Measurements from ENCODE around the gene BLVRB. TPM values are rescaled to one million over a fixed set of nuclear protein-coding genes. Genes with fewer than 3 reads are reported as not detected.
"Not testable (repeated sequence)": the region's sequence is repeated elsewhere in the genome, so short reads cannot be mapped to it uniquely, and the experiment has no call there.

BLVRB gene
- total RNA-seq, 2 donors from 2014 or later: 77.4 to 79.6 TPM

DNA sequence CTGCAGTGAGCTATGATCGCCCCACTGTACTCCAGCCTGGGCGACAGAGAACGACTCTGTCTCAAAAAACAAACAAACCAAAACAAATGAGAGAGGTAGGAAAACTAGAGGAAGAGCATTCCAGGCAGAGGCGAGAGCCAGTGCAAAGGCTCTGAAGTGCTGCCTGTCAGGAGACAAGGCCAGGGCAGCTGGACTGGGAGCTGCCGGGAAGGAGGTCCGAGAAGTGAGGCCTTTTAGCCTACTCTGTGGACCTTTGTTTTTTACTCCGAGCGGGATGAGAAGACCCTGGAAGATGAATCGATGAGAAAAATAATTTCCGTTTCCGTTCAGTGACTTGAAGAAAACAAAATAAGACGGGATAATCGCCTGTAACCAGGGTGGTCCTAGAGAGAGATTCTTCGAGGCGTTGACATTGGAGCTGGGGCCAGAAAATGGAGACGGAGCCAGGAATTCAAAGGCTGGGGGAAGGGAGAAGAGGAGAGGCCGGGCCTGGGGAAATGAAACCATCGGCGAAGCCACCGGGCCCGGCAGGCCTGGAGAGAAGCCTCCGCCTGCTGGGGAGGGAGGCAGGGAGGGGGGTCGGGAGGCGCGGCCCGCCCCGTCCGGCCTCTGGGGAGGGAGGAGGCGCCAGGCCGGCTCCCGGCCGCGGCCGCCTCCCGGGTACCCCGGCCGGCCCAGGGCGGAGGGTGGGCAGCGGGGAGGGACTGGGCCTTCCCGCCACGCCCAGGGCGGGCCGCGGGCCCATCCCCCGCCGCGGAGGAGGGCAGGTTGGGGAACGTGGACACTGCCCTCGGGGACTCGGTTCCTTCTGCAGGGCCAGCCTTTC lies 31.9 kb downstream of the BLVRB start:
- intact Hi-C loops (cut with DNase I, micrococcal nuclease): no loop called here
- DNase-seq: peak; percentile 88 to 93
- ATAC-seq: peak; percentile 96

GRCh38 chr19:40432760-40433159 lies 32.8 kb downstream of the BLVRB start:
- ATAC-seq; intact Hi-C loops (cut with DNase I, micrococcal nuclease); DNase-seq: not testable (repeated sequence)

DNA sequence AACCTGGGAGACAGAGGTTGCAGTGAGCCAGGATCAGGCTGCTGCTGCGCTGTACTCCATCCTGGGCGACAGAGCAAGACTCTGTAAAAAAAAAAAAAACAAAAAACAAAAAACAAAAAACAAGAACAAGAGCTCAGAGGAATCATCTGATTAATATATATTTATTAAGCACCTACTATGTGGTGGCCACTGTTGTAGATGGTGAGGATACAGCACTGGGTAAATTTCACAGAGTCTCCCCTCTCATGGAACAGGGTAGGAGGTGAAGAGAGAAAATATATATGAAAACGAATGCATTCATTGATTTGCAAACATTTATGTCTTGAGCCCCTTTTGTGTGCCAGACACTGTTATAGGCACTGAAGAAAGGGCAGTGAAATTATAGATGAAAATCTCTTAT lies 33.8 kb downstream of the BLVRB start:
- ATAC-seq (no peak), DNase-seq (no peak)
- intact Hi-C loops (cut with DNase I, micrococcal nuclease): no loop called here

- intact Hi-C loops (cut with DNase I, micrococcal nuclease); DNase-seq; ATAC-seq: not testable (repeated sequence)
Measured at GRCh38 chr19:40430242-40430641, 35.3 kb downstream of the BLVRB start.

GRCh38 chr19:40428197-40428596 lies 37.3 kb downstream of the BLVRB start:
- DNase-seq; intact Hi-C loops (cut with DNase I, micrococcal nuclease); ATAC-seq: not testable (repeated sequence)

DNA sequence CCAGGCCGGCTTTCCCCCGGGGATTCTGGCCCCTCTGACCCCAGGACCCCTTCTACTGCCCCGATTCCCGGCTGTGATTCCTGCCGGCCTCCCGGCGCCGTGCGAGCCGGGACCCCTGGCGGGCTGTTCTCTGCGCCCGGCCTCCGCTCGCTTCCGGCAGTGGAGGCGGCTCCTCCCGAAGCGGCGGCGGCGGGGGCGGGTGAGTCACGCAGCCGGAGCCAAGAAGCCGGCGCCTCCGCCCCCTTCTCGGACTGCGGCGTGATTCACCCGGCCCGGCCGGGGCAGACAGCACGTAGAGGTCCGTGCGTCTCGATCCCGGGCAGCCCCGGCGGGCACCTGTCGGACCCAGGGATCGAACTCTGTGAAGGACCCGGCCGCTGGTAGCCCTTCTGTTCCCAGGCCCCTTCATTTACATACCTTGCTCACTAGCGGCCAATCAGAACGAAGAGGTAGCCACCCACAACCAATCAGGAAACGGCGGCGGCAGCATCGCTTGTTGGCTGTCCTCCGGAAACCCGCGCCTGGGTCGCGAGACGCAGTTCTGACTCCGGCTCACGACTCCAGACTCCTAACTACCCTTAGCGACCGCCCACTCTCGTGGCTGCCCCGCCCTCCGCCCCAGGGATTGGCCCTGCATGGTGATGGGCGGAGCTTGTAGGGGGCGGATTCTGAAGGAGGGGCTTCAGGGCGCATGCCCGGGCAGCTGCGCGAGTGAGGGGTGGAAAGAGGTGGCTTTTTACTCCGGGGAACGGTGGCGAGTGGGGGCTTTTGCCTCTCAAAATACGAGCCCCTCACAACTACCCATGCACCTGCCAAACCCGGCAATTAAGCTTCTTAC lies 39.9 kb downstream of the BLVRB start, which contains the start of gene SERTAD1:
TSS of gene SERTAD1 (minus strand) at position 543 of the 838 bp plus-strand sequence. CDS start 2,446 bp downstream, outside the sequence.
- peak; percentile 81 for ATAC-seq
- intact Hi-C loops (cut with DNase I, micrococcal nuclease): no loop called here

GRCh38 chr19:40424637-40425449 lies 40.7 kb downstream of the BLVRB start:
- no peak for ATAC-seq
- peak in 1 of 2 donors; percentile 30 for DNase-seq
- intact Hi-C loops (cut with DNase I, micrococcal nuclease): no loop called here

More for the DNA sequence above, 39.9 kb downstream of the BLVRB start, which contains the start of gene SERTAD1:
- DNase-seq: peak; percentile 100

DNA sequence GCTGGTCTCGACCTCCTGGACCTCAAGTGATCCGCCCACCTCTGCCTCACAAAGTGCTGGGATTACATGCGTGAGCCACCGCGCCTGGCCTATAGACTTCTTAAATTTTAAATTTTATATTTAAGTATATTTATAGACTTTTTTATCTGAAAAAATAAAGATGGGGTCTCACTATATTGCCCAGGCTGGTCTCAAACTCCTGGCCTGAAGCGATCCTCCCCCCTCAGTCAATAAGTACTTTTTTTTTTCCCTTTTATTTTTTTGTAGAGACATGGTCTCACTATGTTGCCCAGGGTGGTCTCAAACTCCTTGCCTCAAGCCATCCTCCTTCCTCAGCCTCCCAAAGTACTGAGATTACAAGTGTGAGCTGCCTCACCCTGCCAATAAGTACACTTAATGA lies 41.6 kb downstream of the BLVRB start:
- intact Hi-C loops (cut with DNase I, micrococcal nuclease): no loop called here
- ATAC-seq (no peak), DNase-seq (peak in 1 of 2 donors; percentile 18)

DNA sequence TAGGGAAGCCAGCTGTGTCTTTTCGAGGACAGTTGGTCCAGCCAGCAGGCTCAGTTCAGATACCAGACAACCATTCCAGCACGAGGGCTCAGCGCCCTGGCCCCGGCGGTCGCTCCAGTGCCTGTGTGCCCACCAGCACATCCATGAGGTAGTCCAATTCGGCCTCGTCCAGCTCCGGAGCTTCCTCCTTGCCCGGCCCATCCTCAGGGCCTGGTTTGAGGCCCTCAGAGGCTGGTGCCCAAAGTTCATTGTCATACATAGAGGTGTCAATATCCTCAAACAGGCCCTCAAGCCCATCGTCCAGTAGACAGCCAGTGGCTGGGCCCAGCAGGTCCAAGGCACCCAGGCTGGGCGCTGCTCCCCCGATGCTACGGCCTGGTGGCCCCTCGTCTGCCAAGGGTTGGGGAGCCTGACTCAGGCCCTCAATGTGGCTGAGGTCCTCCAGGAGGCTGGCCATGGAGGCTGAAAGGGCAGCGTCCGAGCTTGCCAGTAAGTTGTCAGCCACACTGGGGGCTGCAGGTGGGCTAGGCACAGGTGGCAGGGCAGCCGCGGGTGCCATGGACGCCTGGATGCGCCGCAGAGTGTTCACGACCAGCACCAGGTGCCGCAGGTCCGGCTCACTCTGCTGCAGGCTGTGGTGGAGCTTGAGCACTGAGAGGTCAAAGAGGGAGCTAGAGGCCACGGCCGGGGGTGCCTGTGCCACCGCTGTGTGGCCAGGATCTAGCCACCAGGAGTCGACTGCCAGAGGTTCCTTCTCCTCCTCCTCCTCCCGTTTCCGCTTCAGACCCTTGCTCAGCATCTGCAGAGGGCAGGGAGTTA lies 42.6 kb downstream of the BLVRB start:
- intact Hi-C loops (cut with DNase I, micrococcal nuclease): no loop called here
- DNase-seq: peak in 1 of 2 donors; percentile 15
- ATAC-seq: no peak

- intact Hi-C loops (cut with DNase I, micrococcal nuclease): no loop called here
- DNase-seq (no peak), ATAC-seq (no peak)
Measured at GRCh38 chr19:40421993-40422747, 43.4 kb downstream of the BLVRB start.

- peak; percentile 80 for ATAC-seq
- intact Hi-C loops (cut with DNase I, micrococcal nuclease): no loop called here
- DNase-seq: peak; percentile 94
Measured at GRCh38 chr19:40420766-40421765, 44.5 kb downstream of the BLVRB start.

- intact Hi-C loops (cut with DNase I, micrococcal nuclease): no loop called here
- ATAC-seq (no peak), DNase-seq (no peak)
Measured at GRCh38 chr19:40420451-40420765, 45.1 kb downstream of the BLVRB start.

- intact Hi-C loops (cut with DNase I, micrococcal nuclease): no loop called here
- DNase-seq (no peak), ATAC-seq (no peak)
Measured at GRCh38 chr19:40419780-40420179, 45.8 kb downstream of the BLVRB start.

GRCh38 chr19:40419066-40419612 lies 46.4 kb downstream of the BLVRB start:
- ATAC-seq (no peak), DNase-seq (no peak)
- intact Hi-C loops (cut with DNase I, micrococcal nuclease): no loop called here

- ATAC-seq (no peak), DNase-seq (no peak)
- intact Hi-C loops (cut with DNase I, micrococcal nuclease): no loop called here
Measured at GRCh38 chr19:40418040-40418439, 47.5 kb downstream of the BLVRB start.

- intact Hi-C loops (cut with DNase I, micrococcal nuclease): no loop called here
- ATAC-seq: no peak
- DNase-seq: no peak
Measured at GRCh38 chr19:40417643-40417981, 47.9 kb downstream of the BLVRB start.

Measured in left colon (tissue), 2 donors.